Sigmoid colon (tissue), 4 donors: Measurements from ENCODE around the gene CDH9.

Source experiments
- EP300 ChIP-seq, 4 donors: sonication (generic); formaldehyde crosslinking; IDR thresholded peaks; one replicate each; pipeline ENCODE4 v1.6.1; 2017; ENCODE audit warnings: antibody characterized with exemption in 4 of 4
- POLR2A ChIP-seq, 2 donors: fragments of 450-650 bp; IDR thresholded peaks; one replicate each; pipeline ENCODE4 v1.6.1; 2016; ENCODE audit warnings: antibody characterized with exemption in 2 of 2, mild to moderate bottlenecking in 2 of 2, moderate library complexity in 2 of 2

GRCh38 chr5:26955161-26955560 is 83.2 kb downstream of the CDH9 start:
- TF ChIP-seq POLR2A (IDR thresholded peaks at IDR 0.05) (no peak), EP300 (IDR thresholded peaks at IDR 0.05) (no peak)
